Astrocyte of the cerebellum (primary cell): ENCODE data around the gene HIBADH.

Source experiments
- DNase-seq: peaks from one replicate; pipeline ENCODE4 v3.0.0-alpha.2; 2011; ENCODE audit warnings: low read depth
- H3K4me3 ChIP-seq: 2 replicates; pipeline ENCODE4 v1.5.1; 2011; ENCODE audit warnings: mild to moderate bottlenecking, low read depth, low read length, moderate library complexity
- CTCF ChIP-seq: IDR thresholded peaks from 2 replicates; pipeline ENCODE4 v1.5.1; 2012; ENCODE audit warnings: low read length, low read depth, moderate library complexity, mild to moderate bottlenecking; ENCODE audit errors: missing control alignments
- in situ Hi-C: cut with HindIII; loops from 2 replicates; pipeline ENCODE4 v1.10.0; 2017; ENCODE audit warnings: low sequenced_read_pairs

Gene HIBADH

GRCh38 chr7:27491534-27491933 lies 171.1 kb downstream of the HIBADH start:
- no peak for TF ChIP-seq CTCF
- DNase-seq = no peak
- no peak overlapping the region for H3K4me3 ChIP-seq
- in situ Hi-C loops = no loop called here

- H3K4me3 ChIP-seq = no peak overlapping the region
- no peak for TF ChIP-seq CTCF
- in situ Hi-C loops = no loop called here
These were observed 175.2 kb downstream of the HIBADH start for GRCh38 chr7:27487509-27487908.

GRCh38 chr7:27484451-27484850 lies 178.2 kb downstream of the HIBADH start:
- in situ Hi-C loops = no loop called here
- no peak for TF ChIP-seq CTCF
- DNase-seq = no peak
- H3K4me3 ChIP-seq = no peak overlapping the region

More at GRCh38 chr7:27487509-27487908, 175.2 kb downstream of the HIBADH start:
- DNase-seq = no peak

GRCh38 chr7:27482219-27482618 lies 180.5 kb downstream of the HIBADH start:
- DNase-seq = no peak
- in situ Hi-C loops = no loop called here
- no peak overlapping the region for H3K4me3 ChIP-seq
- no peak for TF ChIP-seq CTCF

GRCh38 chr7:27478556-27478955 lies 184.1 kb downstream of the HIBADH start:
- TF ChIP-seq CTCF = no peak
- no peak overlapping the region for H3K4me3 ChIP-seq
- DNase-seq = no peak
- in situ Hi-C loops = no loop called here

GRCh38 chr7:27478084-27478483 lies 184.6 kb downstream of the HIBADH start:
- in situ Hi-C loops = no loop called here
- no peak for TF ChIP-seq CTCF
- no peak overlapping the region for H3K4me3 ChIP-seq
- DNase-seq = no peak

- TF ChIP-seq CTCF = no peak
- DNase-seq = no peak
- in situ Hi-C loops = no loop called here
- no peak overlapping the region for H3K4me3 ChIP-seq
These were observed 186.2 kb downstream of the HIBADH start for GRCh38 chr7:27476493-27476892.
